A673 (cell line): ENCODE results near the gene ADCY5. TPM values are rescaled to one million over a fixed set of nuclear protein-coding genes. Genes with fewer than 3 reads are reported as not detected.

Experiments used
- BruUV-seq: library from RNA; stranded (reverse); fragments of 400-500 nt; replicated peaks from 2 replicates; lab custom pipeline; 2021; lab: Mats Ljungman, UMichigan
- CTCF ChIA-PET: fragments of 300-600 bp; sonication (Branson Sonifier 250); formaldehyde crosslinking; loops from one replicate; lab custom pipeline; 2022; ENCODE audit warnings: antibody characterized with exemption; lab: Charles Lee
- POLR2A ChIA-PET: fragments of 300-600 bp; sonication (Branson Sonifier 250); formaldehyde crosslinking; loops from one replicate; lab custom pipeline; 2022; ENCODE audit warnings: antibody characterized with exemption; ENCODE audit not compliant: low non-redundant PET; lab: Charles Lee
- DNase-seq: peaks from one replicate; pipeline ENCODE4 v3.0.0-alpha.2; 2015; ENCODE audit warnings: low spot score
- H3K27ac ChIP-seq: fragments of 200-600 bp; sonication (generic); 2 replicates; pipeline ENCODE4 v1.5.1; 2016; ENCODE audit warnings: mixed run types, low read depth, mild to moderate bottlenecking, mixed read lengths, antibody characterized with exemption, low read length; ENCODE audit not compliant: poor library complexity, severe bottlenecking
- H3K27me3 ChIP-seq: fragments of 200-600 bp; sonication (generic); replicated peaks from 2 replicates; pipeline ENCODE4 v1.6.1; 2017; ENCODE audit warnings: mixed run types, low read depth, mild to moderate bottlenecking, mixed read lengths, antibody characterized with exemption, low read length; ENCODE audit not compliant: insufficient read depth, poor library complexity
- H3K36me3 ChIP-seq: fragments of 200-600 bp; sonication (generic); 2 replicates; pipeline ENCODE4 v1.6.1; 2016; ENCODE audit warnings: mixed run types, mild to moderate bottlenecking, mixed read lengths, antibody characterized with exemption, low read length; ENCODE audit not compliant: insufficient read depth, poor library complexity, severe bottlenecking
- H3K4me1 ChIP-seq: fragments of 200-600 bp; sonication (generic); 2 replicates; pipeline ENCODE4 v1.6.1; 2017; ENCODE audit warnings: mixed run types, mild to moderate bottlenecking, mixed read lengths, antibody characterized with exemption, low read length; ENCODE audit not compliant: insufficient read depth, poor library complexity, severe bottlenecking
- H3K4me3 ChIP-seq: fragments of 200-600 bp; sonication (generic); 2 replicates; pipeline ENCODE4 v1.5.1; 2016; ENCODE audit warnings: low read depth, mixed run types, mild to moderate bottlenecking, mixed read lengths, low read length; ENCODE audit not compliant: poor library complexity, severe bottlenecking
- H3K9me3 ChIP-seq: fragments of 200-600 bp; sonication (generic); 2 replicates; pipeline ENCODE4 v1.6.1; 2016; ENCODE audit warnings: mixed run types, low read depth, mild to moderate bottlenecking, mixed read lengths, antibody characterized with exemption, low read length; ENCODE audit not compliant: poor library complexity, severe bottlenecking
- EZH2 ChIP-seq: fragments of 200-600 bp; sonication (generic); IDR thresholded peaks from 2 replicates; pipeline ENCODE4 v1.6.1; 2017; ENCODE audit warnings: borderline replicate concordance, low read depth, mild to moderate bottlenecking, mixed read lengths, antibody characterized with exemption, low read length; ENCODE audit not compliant: poor library complexity, severe bottlenecking
- intact Hi-C: fragments of 100-400 bp; cut with micrococcal nuclease; formaldehyde crosslinking; loops from one replicate; pipeline ENCODE4 v1.10.0; 2022; ENCODE audit not compliant: unreplicated experiment
- total RNA-seq: library from RNA; stranded (reverse); gene quantifications from 2 replicates; pipeline ENCODE4 v1.2.3, GENCODE V29; 2021
- TF ChIP-seq, protein P1 (sequence below): fragments of 300-800, 200-600 bp; sonication (generic); conservative IDR thresholded peaks from 2 replicates; pipeline ENCODE4 v1.5.1; 2017; ENCODE audit warnings: low read depth, mild to moderate bottlenecking, antibody characterized with exemption, low read length, moderate library complexity, mixed read lengths

The ADCY5 gene
- total RNA-seq, 1 experiment from 2014 or later = 0.21 TPM

DNA sequence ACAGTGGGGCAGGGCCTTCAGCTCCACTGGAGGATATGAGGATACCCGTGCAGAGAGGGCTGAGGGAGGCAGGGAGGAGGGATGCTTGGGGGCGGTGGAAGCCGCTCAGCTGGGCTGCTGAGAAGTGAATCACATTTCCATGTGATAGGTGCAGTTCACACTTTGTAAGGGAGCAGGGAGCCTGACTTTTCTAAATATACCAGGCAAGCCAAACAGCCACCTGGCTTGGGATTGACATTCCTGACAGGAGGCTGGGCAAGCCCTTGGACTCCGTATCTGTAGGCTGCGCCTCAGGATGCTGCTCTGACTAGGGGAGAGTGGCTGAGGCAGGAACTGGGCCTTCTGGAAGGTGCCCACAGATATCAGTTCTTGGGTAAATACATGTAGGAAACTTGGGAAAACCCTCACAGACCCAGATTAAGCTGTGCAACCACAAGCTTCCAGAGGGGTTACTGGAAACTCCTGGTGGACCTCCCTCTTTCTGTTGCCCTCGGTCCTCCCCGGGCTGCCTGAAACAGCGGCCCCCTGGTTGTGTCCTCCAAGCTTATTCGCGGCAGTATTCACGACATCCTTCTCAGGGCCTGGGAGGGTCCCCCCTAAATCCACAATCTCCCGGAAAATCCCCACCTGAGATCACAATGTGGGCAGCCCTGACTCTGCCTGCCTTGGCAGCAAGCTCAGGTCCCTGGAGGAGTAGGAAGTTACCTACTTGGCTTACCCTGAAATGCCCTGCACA lies 33.0 kb upstream of the ADCY5 start:
- no peaks in the 10 kb centered on the region for H3K36me3 ChIP-seq
- H3K9me3 ChIP-seq = no peaks in the 10 kb centered on the region
- no peaks in the 10 kb centered on the region for H3K4me1 ChIP-seq
- ChIA-PET POLR2A (no interaction called here), CTCF (no interaction called here)
- DNase-seq = no peak
- H3K27me3 ChIP-seq = no peaks in the 10 kb centered on the region
- no peak overlapping the region for H3K4me3 ChIP-seq
- H3K27ac ChIP-seq = no peak overlapping the region
- BruUV-seq = no TSS peak
- TF ChIP-seq, protein P1, sequence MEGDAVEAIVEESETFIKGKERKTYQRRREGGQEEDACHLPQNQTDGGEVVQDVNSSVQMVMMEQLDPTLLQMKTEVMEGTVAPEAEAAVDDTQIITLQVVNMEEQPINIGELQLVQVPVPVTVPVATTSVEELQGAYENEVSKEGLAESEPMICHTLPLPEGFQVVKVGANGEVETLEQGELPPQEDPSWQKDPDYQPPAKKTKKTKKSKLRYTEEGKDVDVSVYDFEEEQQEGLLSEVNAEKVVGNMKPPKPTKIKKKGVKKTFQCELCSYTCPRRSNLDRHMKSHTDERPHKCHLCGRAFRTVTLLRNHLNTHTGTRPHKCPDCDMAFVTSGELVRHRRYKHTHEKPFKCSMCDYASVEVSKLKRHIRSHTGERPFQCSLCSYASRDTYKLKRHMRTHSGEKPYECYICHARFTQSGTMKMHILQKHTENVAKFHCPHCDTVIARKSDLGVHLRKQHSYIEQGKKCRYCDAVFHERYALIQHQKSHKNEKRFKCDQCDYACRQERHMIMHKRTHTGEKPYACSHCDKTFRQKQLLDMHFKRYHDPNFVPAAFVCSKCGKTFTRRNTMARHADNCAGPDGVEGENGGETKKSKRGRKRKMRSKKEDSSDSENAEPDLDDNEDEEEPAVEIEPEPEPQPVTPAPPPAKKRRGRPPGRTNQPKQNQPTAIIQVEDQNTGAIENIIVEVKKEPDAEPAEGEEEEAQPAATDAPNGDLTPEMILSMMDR = no peak
- no peak for TF ChIP-seq EZH2
- intact Hi-C loops = no loop called here

- no peak overlapping the region for H3K27ac ChIP-seq
- no TSS peak for BruUV-seq
- ChIA-PET CTCF (no interaction called here), POLR2A (no interaction called here)
- H3K4me3 ChIP-seq = no peak overlapping the region
- H3K4me1 ChIP-seq = no peaks in the 10 kb centered on the region
- H3K9me3 ChIP-seq = no peaks in the 10 kb centered on the region
- TF ChIP-seq, protein P1 = no peak
- intact Hi-C loops = no loop called here
- no peaks in the 10 kb centered on the region for H3K27me3 ChIP-seq
- no peaks in the 10 kb centered on the region for H3K36me3 ChIP-seq
- no peak for DNase-seq
Measured at GRCh38 chr3:123481071-123481470, 32.2 kb upstream of the ADCY5 start.

DNA sequence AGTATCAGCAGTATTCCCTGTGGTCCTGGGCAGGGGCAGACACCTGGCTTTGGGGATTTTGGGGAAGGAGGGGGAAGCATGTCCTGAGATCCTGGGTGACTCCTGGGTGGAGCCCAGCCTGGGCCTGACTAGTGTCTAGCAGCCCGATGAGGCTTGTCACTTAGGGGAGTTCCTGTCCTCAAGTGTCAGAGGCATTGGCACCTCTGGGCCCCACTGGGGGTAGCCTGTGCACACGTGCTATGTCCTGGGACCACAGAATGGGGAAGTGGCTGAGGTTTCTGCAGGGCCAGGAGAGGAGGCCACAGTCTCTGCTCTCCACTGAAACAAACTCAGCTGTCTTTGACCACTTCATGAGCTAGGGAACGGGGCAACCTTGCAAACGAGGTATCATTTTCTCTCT lies 31.5 kb upstream of the ADCY5 start:
- CTCF ChIA-PET = no interaction called here
- Histone ChIP-seq H3K27me3 (no peaks in the 10 kb centered on the region), H3K4me1 (no peaks in the 10 kb centered on the region), H3K36me3 (no peaks in the 10 kb centered on the region), H3K9me3 (no peaks in the 10 kb centered on the region), H3K27ac (no peak overlapping the region), H3K4me3 (no peak overlapping the region)
- POLR2A ChIA-PET = no interaction called here
- no peak for DNase-seq
- no TSS peak for BruUV-seq
- TF ChIP-seq, protein P1 = no peak
- no peak for TF ChIP-seq EZH2
- intact Hi-C loops = no loop called here
